ENCODE measurements around the gene CPNE1.

CPNE1 gene

DNA sequence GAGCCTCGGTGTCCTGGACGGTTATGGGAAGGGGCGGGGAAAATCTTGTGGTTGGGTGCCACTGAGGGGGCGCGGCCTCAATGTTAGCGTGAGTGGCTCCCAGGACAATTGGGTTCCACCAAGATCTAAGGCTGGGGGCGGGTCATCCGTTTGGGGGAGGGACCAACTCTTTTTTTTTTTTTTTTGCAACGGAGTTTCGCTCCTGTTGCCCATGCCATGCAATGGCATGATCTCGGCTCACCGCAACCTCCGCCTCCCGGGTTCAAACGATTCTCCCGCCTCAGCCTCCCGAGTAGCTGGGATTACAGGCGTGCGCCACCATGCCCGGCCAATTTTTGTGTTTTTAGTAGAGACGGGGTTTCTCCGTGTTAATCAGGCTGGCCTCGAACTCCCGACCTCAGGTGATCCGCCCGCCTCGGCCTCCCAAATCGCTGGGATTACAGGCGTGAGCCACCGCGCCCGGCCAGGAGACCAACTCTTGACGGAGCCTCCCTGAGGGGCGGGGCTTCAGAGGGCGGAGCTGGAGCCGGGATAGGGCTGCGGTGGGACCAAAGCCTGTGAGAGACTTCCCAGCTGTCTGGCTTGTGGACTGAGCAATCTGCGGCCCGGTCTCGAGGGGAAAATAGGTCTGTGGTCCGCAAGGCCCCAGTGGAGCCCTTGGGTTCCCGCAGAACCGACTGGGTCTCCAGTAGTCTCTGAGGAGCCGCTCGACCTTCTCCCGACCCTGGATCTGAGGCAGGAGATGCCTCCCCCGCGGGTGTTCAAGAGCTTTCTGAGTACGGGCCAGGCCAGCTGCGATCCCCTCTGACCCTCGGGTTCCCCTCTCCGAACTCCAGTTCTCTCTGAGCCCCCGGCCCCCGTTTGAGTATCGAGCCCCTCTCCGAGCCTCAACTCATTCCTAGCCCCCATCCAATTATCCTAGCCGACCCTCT lies 48.0 kb downstream of the CPNE1 start:
- peaks cover 30% of the 10 kb centered on the region for H3K4me1 ChIP-seq
- DNase-seq (ENCODE audit: low spot score in 2 of 2) = peak; percentile 53 to 95
- H3K27me3 ChIP-seq (ENCODE audit: low read depth) = no peaks in the 10 kb centered on the region
- H3K4me3 ChIP-seq = peak overlapping the region; percentile 45
- no peaks in the 10 kb centered on the region for H3K36me3 ChIP-seq (replicated peaks)
- no peaks in the 10 kb centered on the region for H3K9me3 ChIP-seq
- in situ Hi-C loops (cut with MboI; ENCODE audit: low sequenced_read_pairs) = no loop called here

DNA sequence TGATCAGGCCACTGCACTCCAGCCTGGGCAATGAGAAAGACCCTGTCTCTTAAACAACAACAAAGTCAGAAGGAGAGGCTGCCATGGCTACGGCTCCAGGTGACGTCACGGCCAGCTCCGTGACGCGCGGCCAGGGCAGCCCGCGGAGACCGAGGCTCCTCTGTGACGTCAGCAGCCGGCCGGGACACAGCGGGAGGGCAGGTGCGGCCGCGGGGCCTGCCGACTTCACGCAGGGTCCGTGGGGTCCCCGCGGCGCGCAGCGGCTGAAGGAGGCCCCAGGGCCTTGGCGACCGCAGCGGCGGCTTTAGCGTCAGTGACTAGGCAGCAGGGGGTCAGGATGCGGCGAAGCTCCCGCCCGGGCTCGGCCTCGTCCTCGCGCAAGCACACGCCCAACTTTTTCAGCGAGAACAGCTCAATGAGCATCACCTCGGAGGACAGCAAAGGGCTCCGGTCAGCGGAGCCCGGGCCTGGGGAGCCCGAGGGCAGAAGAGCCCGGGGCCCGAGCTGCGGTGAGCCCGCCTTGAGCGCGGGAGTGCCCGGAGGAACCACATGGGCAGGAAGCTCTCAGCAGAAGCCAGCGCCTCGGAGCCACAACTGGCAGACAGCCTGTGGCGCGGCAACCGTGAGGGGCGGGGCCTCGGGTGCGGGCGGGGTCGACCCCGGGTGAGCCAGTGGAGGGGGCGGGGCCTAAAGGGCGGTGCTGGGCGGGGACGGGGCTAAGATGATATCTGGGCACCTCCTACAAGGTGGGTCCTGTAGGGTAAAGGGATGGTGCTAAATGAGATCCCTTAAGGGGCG lies 48.8 kb downstream of the CPNE1 start, which contains the start of gene SPAG4:
Gene SPAG4, plus strand, starts transcription at position 163 of the 798 bp plus-strand sequence. Its CDS starts 175 bp downstream, at position 338.
- Histone ChIP-seq H3K9me3 (no peaks in the 10 kb centered on the region), H3K4me1 (peaks cover 30% of the 10 kb centered on the region), H3K27me3 (ENCODE audit: low read depth) (no peaks in the 10 kb centered on the region), H3K4me3 (peak within 1 kb of the TSS; percentile 45), H3K36me3 (replicated peaks) (no peaks in the 10 kb centered on the region)
- peak; percentile 99 to 100 for DNase-seq (ENCODE audit: low spot score in 2 of 2)
- in situ Hi-C loops (cut with MboI; ENCODE audit: low sequenced_read_pairs) = no loop called here

DNA sequence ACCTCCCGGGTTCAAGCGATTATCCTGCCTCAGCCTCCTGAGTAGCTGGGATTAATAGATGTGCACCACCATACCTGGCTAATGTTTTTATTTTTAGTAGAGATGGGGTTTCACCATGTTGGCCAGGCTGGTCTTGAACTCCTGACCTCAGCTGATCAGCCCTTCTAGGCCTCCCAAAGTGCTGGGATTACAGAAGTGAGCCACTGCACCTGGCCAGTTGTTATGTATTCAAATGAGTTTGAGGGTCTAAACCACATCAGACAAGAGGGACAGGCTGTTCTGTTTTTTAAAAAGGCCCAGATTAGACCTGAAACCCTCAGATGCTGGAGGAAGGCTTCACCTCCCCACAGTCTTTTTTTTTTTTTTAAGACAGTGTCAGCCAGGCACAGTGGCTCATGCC lies 53.2 kb downstream of the CPNE1 start:
- no peak for DNase-seq (ENCODE audit: low spot score in 2 of 2)
- H3K4me1 ChIP-seq = peaks cover 7% of the 10 kb centered on the region
- in situ Hi-C loops (cut with MboI; ENCODE audit: low sequenced_read_pairs) = no loop called here
- no peaks in the 10 kb centered on the region for H3K36me3 ChIP-seq (replicated peaks)
- no peaks in the 10 kb centered on the region for H3K27me3 ChIP-seq (ENCODE audit: low read depth)
- H3K9me3 ChIP-seq = no peaks in the 10 kb centered on the region
- H3K4me3 ChIP-seq = no peak overlapping the region

DNA sequence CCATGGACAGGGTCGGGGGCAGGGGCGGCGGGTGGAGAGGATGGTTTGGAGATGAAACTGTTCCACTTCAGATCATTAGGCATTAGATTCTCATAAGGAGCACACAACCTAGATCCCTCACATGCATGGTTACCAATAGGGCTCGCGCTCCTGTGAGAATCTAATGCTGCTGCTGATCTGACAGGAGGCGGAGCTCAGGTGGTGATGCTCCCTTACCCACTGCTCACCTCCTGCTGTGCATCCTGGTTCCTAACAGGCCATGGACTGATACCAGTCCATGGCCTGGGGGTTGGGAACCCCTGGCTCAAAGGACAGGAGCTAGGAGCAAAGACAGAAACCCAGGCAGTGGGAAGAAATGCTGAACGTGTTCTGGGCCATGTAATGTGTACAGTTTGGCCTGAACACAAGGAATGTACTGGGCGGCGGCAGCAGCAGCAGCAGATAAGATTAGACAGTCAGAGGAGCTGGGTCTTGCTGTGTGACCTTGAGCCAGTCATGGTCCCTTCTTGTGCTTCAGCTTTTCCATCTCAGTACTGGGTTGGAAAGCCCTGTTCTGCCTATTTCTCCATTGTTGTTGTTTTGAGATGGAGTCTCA lies 53.8 kb downstream of the CPNE1 start:
- H3K27me3 ChIP-seq (ENCODE audit: low read depth) = no peaks in the 10 kb centered on the region
- in situ Hi-C loops (cut with MboI; ENCODE audit: low sequenced_read_pairs) = no loop called here
- no peaks in the 10 kb centered on the region for H3K36me3 ChIP-seq (replicated peaks)
- H3K4me3 ChIP-seq = no peak overlapping the region
- H3K9me3 ChIP-seq = no peaks in the 10 kb centered on the region
- H3K4me1 ChIP-seq = peaks cover 6% of the 10 kb centered on the region
- no peak for DNase-seq (ENCODE audit: low spot score in 2 of 2)

DNA sequence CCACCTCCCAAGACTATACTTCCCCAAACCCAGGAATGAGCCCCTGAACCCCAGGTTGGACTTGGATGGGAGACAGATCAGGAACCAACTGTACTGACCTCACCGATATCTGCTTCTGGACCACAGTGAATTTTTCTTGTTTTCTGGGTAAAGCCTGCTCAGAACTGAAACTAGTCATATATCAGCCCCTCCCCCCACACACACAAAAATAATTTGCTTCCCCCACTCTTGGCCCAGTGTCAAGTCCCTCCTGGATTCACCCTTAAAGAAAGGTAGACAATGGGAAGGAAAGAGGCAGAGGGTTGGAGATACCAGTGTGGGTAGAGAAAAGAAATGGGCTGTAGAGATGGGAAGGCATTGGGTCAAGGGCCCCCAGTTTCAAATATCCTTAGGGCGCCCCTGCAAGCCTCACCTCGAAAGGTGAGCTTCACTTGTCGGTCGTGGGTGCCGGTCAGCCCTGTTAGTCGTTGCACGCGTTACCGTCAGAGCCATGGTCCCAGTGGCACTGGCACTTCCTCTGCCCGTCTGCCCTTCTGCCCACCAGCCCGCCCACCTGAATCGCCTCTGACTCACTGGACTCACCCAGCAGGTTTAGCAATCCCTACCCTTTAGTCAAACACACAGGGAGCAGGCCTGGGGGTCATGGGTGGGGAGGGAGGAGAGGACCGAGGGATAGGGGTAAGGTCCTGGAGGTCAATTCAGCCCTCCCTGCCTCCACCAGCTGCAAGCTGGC lies 57.5 kb downstream of the CPNE1 start:
- no peaks in the 10 kb centered on the region for H3K27me3 ChIP-seq (ENCODE audit: low read depth)
- in situ Hi-C loops (cut with MboI; ENCODE audit: low sequenced_read_pairs) = no loop called here
- H3K4me3 ChIP-seq = no peak overlapping the region
- H3K9me3 ChIP-seq = no peaks in the 10 kb centered on the region
- H3K4me1 ChIP-seq = no peaks in the 10 kb centered on the region
- no peaks in the 10 kb centered on the region for H3K36me3 ChIP-seq (replicated peaks)
- no peak for DNase-seq (ENCODE audit: low spot score in 2 of 2)

DNA sequence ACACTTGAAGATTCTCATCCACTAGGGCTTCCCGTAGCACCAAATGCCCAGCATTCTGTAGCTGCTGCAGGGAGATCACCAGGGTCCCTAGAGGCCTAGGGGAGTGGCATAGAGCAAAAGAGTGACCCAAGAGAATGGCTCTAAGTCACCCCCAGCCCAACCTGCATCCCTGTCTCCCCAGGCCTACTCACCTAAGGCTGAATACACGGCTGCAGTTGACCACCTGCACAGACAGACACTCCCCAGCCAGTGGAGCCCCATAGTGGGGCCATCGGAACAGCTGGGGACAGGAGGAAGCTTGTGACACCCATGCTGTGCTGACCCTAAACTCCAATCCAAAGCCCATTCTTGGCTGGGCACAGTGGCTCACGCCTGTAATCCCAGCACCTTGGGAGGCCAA lies 58.6 kb downstream of the CPNE1 start:
- Histone ChIP-seq H3K4me1 (peaks cover 3% of the 10 kb centered on the region; the same call in 1 of the 2 replicates), H3K4me3 (no peak overlapping the region), H3K27me3 (ENCODE audit: low read depth) (no peaks in the 10 kb centered on the region), H3K9me3 (no peaks in the 10 kb centered on the region), H3K36me3 (replicated peaks) (no peaks in the 10 kb centered on the region)
- no peak for DNase-seq (ENCODE audit: low spot score in 2 of 2)
- in situ Hi-C loops (cut with MboI; ENCODE audit: low sequenced_read_pairs) = no loop called here

DNA sequence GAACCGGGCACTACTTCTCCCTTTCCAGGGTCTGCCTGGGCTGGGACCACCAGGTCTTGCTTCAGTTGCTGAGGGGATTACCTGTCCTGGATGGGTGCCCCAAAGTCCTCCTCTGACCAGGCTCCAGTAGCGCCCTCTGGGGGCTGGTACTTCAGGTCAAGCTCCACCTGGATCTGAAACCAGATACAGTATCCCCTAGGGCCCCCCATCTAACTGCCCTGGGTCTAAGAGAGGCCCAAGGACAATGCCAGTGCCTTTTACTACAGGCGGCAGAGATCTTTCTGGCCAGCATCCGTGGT lies 60.3 kb downstream of the CPNE1 start:
- Histone ChIP-seq H3K27me3 (ENCODE audit: low read depth) (no peaks in the 10 kb centered on the region), H3K4me3 (no peak overlapping the region), H3K4me1 (peaks cover 3% of the 10 kb centered on the region; the same call in 1 of the 2 replicates), H3K9me3 (no peaks in the 10 kb centered on the region), H3K36me3 (replicated peaks) (no peaks in the 10 kb centered on the region)
- DNase-seq (ENCODE audit: low spot score in 2 of 2) = peak in 1 of 2 experiments; percentile 44
- in situ Hi-C loops (cut with MboI; ENCODE audit: low sequenced_read_pairs) = no loop called here

DNA sequence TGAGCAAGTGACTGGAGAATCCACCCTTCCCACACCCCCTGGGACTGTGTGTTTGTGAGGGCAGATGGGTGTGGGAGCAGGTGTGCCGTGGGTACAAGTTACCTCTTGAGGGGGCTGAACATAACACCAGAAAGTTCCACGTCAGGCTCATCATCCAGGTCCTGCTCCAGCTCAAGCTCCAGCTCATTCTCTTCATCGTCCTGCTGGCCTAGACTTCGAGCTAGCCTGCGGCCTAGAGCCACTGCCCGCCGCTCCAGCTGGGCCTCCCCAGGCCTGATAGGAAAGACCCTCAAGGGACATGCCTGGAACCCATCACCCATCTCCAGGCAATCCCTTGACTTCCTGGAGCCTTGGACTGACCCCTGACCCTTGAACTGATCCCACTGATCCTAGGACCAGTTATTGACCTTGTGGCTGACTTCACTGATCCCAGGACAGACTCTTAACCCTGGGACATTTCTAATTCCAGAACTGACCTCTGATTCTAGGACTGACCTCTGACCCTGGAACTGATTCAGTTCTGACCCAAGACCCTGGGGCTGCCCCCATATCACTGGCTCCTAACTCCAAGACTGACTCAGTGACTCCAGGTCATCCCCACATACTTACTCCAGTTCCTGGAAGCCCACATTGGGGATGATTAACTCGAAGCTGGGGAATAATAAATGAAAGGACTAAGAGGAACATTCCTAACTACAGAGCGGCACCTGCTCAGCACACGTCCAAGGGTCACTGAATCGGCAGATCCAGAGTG lies 60.8 kb downstream of the CPNE1 start:
- H3K4me3 ChIP-seq = no peak overlapping the region
- in situ Hi-C loops (cut with MboI; ENCODE audit: low sequenced_read_pairs) = no loop called here
- no peaks in the 10 kb centered on the region for H3K9me3 ChIP-seq
- no peak for DNase-seq (ENCODE audit: low spot score in 2 of 2)
- no peaks in the 10 kb centered on the region for H3K27me3 ChIP-seq (ENCODE audit: low read depth)
- no peaks in the 10 kb centered on the region for H3K36me3 ChIP-seq (replicated peaks)
- H3K4me1 ChIP-seq = peaks cover 3% of the 10 kb centered on the region; the same call in 1 of the 2 replicates

DNA sequence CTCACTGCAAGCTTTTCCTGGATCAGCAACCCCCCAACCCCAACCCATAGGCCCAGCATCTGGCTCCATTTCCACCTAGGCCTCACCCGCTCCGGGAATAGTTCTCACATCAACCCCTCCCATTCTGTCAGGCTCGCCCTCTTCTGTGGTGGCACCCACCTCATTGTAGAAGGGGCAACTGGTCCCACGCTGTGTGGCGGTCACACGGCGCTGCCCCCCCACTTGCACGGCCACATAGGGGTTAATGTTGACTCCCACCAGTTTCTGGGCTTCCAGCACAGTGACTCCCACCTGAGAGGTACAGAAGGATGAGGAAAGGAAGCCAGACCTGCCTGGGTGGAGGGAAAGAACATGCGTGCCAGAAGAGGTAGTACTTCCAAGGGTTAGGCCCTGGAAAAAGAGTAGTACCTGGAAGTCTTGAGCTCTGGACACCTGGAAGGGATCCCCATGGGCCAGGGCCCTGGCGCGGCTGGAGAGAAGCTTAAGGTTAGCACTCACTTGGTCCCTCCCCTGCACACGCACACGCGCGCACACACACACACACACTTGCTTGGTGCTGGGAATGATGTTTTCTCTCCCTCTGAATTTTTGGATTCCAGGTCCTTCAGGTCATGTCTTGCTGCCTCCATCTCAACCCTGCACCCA lies 61.7 kb downstream of the CPNE1 start:
- in situ Hi-C loops (cut with MboI; ENCODE audit: low sequenced_read_pairs) = no loop called here
- Histone ChIP-seq H3K9me3 (no peaks in the 10 kb centered on the region), H3K4me3 (no peak overlapping the region), H3K4me1 (peaks cover 3% of the 10 kb centered on the region; the same call in 1 of the 2 replicates), H3K36me3 (replicated peaks) (no peaks in the 10 kb centered on the region), H3K27me3 (ENCODE audit: low read depth) (no peaks in the 10 kb centered on the region)
- DNase-seq (ENCODE audit: low spot score in 2 of 2) = no peak

DNA sequence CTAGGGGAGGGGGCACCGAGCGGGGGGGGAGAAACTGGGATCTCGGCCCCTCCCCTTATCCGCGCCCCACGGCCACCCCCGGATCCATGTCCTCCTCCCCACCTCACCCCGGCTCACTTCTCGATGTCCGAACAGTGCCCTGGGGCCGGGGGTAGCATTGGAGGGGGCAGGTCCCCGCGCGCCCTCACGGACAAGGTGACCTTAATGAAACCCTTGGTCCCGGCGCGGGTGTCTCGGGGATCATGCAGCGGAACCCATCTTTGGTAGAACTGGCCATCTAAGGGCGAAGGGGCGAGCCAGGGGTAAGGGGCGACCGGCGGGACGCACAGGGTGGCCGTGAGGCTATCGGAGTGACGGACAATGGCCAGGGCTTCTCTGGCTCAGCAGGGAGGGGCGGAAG lies 62.7 kb downstream of the CPNE1 start:
- peaks cover 9% of the 10 kb centered on the region for H3K4me1 ChIP-seq
- in situ Hi-C loops (cut with MboI; ENCODE audit: low sequenced_read_pairs) = no loop called here
- no peaks in the 10 kb centered on the region for H3K27me3 ChIP-seq (ENCODE audit: low read depth)
- H3K4me3 ChIP-seq = no peak overlapping the region
- H3K9me3 ChIP-seq = no peaks in the 10 kb centered on the region
- no peak for DNase-seq (ENCODE audit: low spot score in 2 of 2)
- H3K36me3 ChIP-seq (replicated peaks) = no peaks in the 10 kb centered on the region

DNA sequence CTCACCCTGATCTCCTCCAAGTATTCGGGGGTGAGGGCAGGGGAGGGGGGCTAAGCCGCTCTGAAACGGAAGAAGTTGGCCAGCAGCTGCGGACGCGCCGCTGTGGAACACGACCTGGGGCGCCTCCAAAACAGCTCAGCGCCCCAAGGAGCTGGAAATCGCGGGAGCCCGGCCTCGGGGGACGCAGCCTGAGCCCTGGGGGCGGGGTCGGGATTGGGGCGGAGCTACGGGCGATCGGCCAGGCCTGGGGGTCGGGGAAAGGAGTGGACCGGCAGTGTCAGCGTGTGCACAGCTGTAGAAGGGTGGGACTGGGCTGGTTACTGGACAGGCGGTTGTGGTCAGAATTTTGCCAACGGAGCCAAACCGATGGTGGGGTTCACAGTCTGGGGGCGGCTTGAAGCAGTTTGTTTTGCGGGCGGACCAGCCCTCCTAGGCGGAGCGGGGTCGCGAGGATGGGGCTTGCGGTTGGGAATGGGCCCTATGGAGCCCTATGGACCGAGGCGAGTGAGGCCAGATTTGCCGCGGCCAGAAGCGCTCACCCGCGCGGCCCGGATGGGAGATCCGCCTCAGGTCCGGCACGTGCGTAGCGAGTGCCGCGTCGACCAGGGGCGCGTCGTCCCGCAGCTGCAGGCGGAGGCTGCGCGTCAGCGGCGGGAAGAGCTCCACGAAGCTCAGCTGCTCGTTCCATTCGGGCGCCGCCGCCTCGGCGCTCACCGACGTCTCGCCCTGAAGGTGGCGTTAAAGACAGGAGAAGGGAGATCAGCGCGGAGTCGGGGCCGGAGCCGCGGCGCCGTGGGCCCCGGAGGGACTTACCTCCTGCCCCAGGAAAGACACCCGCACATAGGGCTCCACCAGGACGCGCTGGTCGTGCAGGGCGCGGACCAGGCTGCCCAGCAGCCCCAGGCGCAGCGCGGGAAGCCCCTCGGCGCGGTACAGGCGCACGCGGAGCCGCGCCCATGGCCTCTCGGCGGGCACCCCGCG lies 63.4 kb downstream of the CPNE1 start:
- Histone ChIP-seq H3K27me3 (ENCODE audit: low read depth) (no peaks in the 10 kb centered on the region), H3K9me3 (no peaks in the 10 kb centered on the region), H3K4me1 (peaks cover 9% of the 10 kb centered on the region), H3K4me3 (no peak overlapping the region), H3K36me3 (replicated peaks) (no peaks in the 10 kb centered on the region)
- in situ Hi-C loops (cut with MboI; ENCODE audit: low sequenced_read_pairs) = no loop called here
- peak; percentile 51 to 71 for DNase-seq (ENCODE audit: low spot score in 2 of 2)
